GM23338 (cell line): ENCODE data around the gene SRCAP. TPM values are rescaled to one million over a fixed set of nuclear protein-coding genes. Genes with fewer than 3 reads are reported as not detected.

ENCODE experiments used
- ATAC-seq: fragments of 200-7000 bp; cut with Tn5 transposase; 3 replicates; pipeline ENCODE4 v1.9.1; 2020
- DNase-seq: peaks from one replicate; pipeline ENCODE4 v3.0.0-alpha.2; 2015; ENCODE audit warnings: low spot score
- H2AFZ ChIP-seq: fragments of 200-600 bp; sonication (generic); 2 replicates; pipeline ENCODE4 v1.8.0; 2016; ENCODE audit warnings: antibody characterized with exemption, mild to moderate bottlenecking, moderate library complexity
- H3F3A ChIP-seq: fragments of 200-600 bp; sonication (generic); replicated peaks from 2 replicates; pipeline ENCODE4 v1.8.0; 2017; ENCODE audit warnings: antibody characterized with exemption, mixed run types, low read depth
- H3K27ac ChIP-seq: fragments of 200-600 bp; sonication (generic); 2 replicates; pipeline ENCODE4 v1.6.1; 2016; ENCODE audit warnings: low read depth
- H3K27me3 ChIP-seq: fragments of 200-600 bp; sonication (generic); 2 replicates; pipeline ENCODE4 v1.8.0; 2016; ENCODE audit warnings: mild to moderate bottlenecking, mixed run types, moderate library complexity; ENCODE audit not compliant: insufficient read depth
- H3K36me3 ChIP-seq: fragments of 200-600 bp; sonication (generic); 2 replicates; pipeline ENCODE4 v1.8.0; 2016; ENCODE audit warnings: mild to moderate bottlenecking; ENCODE audit not compliant: insufficient read depth
- H3K4me1 ChIP-seq: fragments of 200-600 bp; sonication (generic); 2 replicates; pipeline ENCODE4 v1.8.0; 2016; ENCODE audit warnings: mild to moderate bottlenecking, moderate library complexity; ENCODE audit not compliant: insufficient read depth
- H3K4me2 ChIP-seq: fragments of 200-600 bp; sonication (generic); 2 replicates; pipeline ENCODE4 v1.7.1; 2017; ENCODE audit warnings: mixed run types
- H3K4me3 ChIP-seq: fragments of 200-600 bp; sonication (generic); 2 replicates; pipeline ENCODE4 v1.6.1; 2016; ENCODE audit warnings: mixed run types
- H3K79me2 ChIP-seq: fragments of 200-600 bp; sonication (generic); replicated peaks from 2 replicates; pipeline ENCODE4 v1.8.0; 2017; ENCODE audit warnings: mild to moderate bottlenecking; ENCODE audit not compliant: insufficient read depth
- H3K9me2 ChIP-seq: fragments of 200-600 bp; sonication (generic); 2 replicates; pipeline ENCODE4 v1.8.0; 2017; ENCODE audit not compliant: insufficient read depth
- H4K20me1 ChIP-seq: fragments of 200-600 bp; sonication (generic); replicated peaks from 2 replicates; pipeline ENCODE4 v1.8.0; 2017; ENCODE audit warnings: mild to moderate bottlenecking; ENCODE audit not compliant: insufficient read depth
- H3K27ac Mint-ChIP-seq: 2 replicates; pipeline ENCODE4 v1.8.0; 2020; ENCODE audit warnings: inconsistent platforms, mild to moderate bottlenecking, moderate library complexity, mixed read lengths
- H3K27me3 Mint-ChIP-seq: 3 replicates; pipeline ENCODE4 v1.8.0; 2022; ENCODE audit warnings: low read depth, mild to moderate bottlenecking, moderate library complexity, mixed read lengths, inconsistent platforms; ENCODE audit not compliant: insufficient read depth, poor library complexity
- H3K36me3 Mint-ChIP-seq: 3 replicates; pipeline ENCODE4 v1.8.0; 2021; ENCODE audit warnings: low read depth, mild to moderate bottlenecking, inconsistent platforms, moderate library complexity, mixed read lengths
- H3K4me1 Mint-ChIP-seq: 3 replicates; pipeline ENCODE4 v1.8.0; 2020; ENCODE audit warnings: mild to moderate bottlenecking, inconsistent platforms, mixed read lengths
- H3K4me3 Mint-ChIP-seq: 3 replicates; pipeline ENCODE4 v1.8.0; 2021; ENCODE audit warnings: moderate library complexity, mild to moderate bottlenecking, inconsistent platforms, mixed read lengths
- H3K9me3 Mint-ChIP-seq: 3 replicates; pipeline ENCODE4 v1.8.0; 2020; ENCODE audit warnings: moderate library complexity, mild to moderate bottlenecking, inconsistent platforms, mixed read lengths
- CREB1 ChIP-seq: fragments of 250-450 bp; sonication (Bioruptor Pico); IDR thresholded peaks from 2 replicates; pipeline ENCODE4 v1.5.0; 2020; ENCODE audit warnings: low read depth, mild to moderate bottlenecking, moderate library complexity
- ETS1 ChIP-seq: IDR thresholded peaks from 2 replicates; pipeline ENCODE4 v1.6.1; 2016; ENCODE audit warnings: antibody characterized with exemption
- EZH2 ChIP-seq: fragments of 200-600 bp; sonication (generic); IDR thresholded peaks from one replicate; pipeline ENCODE4 v1.8.0; 2017; ENCODE audit warnings: antibody characterized with exemption, mild to moderate bottlenecking, low read depth; ENCODE audit not compliant: unreplicated experiment
- NANOG ChIP-seq: IDR thresholded peaks from 2 replicates; pipeline ENCODE4 v1.6.1; 2016; ENCODE audit warnings: antibody characterized with exemption, borderline replicate concordance
- POLR2AphosphoS5 ChIP-seq: IDR thresholded peaks from 2 replicates; pipeline ENCODE4 v1.6.1; 2016; ENCODE audit warnings: antibody characterized with exemption, low read depth
- REST ChIP-seq: IDR thresholded peaks from one replicate; pipeline ENCODE4 v1.6.1; 2018; ENCODE audit warnings: antibody characterized with exemption; ENCODE audit not compliant: unreplicated experiment
- STAT1 ChIP-seq: IDR thresholded peaks from one replicate; pipeline ENCODE4 v1.6.1; 2016; ENCODE audit warnings: antibody characterized with exemption; ENCODE audit not compliant: unreplicated experiment
- ZNF331 ChIP-seq: fragments of 250-450 bp; sonication (Bioruptor Pico); IDR thresholded peaks from 2 replicates; pipeline ENCODE4 v1.5.0; 2020; ENCODE audit warnings: low read depth, mild to moderate bottlenecking, moderate library complexity
- ZNF462 ChIP-seq: fragments of 250-450 bp; sonication (Bioruptor Pico); IDR thresholded peaks from 2 replicates; pipeline ENCODE4 v1.5.0; 2020; ENCODE audit warnings: mild to moderate bottlenecking, moderate library complexity
- polyA plus RNA-seq: library from polyadenylated mRNA; unstranded; fragments of >200 nt; fragmentation: Nextera tagmentation; extraction: Ambion mirVana; gene quantifications from 2 replicates; pipeline ENCODE4 v1.2.1, GENCODE V29; 2016
- total RNA-seq: library from RNA; depleted of rRNA; stranded (reverse); fragments of >200 nt; shearing (Covaris generic); gene quantifications from 2 replicates; pipeline ENCODE4 v1.2.3, GENCODE V29; 2014

The SRCAP gene
- total and polyA plus RNA-seq, 2 experiments from 2014 or later = 15.3 to 38.4 TPM

- Histone ChIP-seq H3F3A (peaks cover 5% of the 10 kb centered on the region; the same call in 1 of the 2 replicates), H3K27me3 (no peaks in the 10 kb centered on the region), H3K4me3 (no peak overlapping the region), H3K9me2 (no peaks in the 10 kb centered on the region), H3K79me2 (peaks cover 5% of the 10 kb centered on the region; the same call in 1 of the 2 replicates), H4K20me1 (peaks cover 30% of the 10 kb centered on the region), H3K4me2 (no peak overlapping the region), H3K4me1 (no peaks in the 10 kb centered on the region), H3K36me3 (peaks cover 78% of the 10 kb centered on the region), H2AFZ (no peak overlapping the region), H3K27ac (no peak overlapping the region)
- peaks cover 94% of the 10 kb centered on the region for H3K36me3 Mint-ChIP-seq
- no peaks in the 10 kb centered on the region for H3K4me1 Mint-ChIP-seq
- TF ChIP-seq STAT1 (no peak), EZH2 (no peak), ETS1 (no peak), ZNF331 (CRISPR knock-in tag) (no peak), REST (no peak), CREB1 (no peak), NANOG (no peak), POLR2AphosphoS5 (no peak), ZNF462 (CRISPR knock-in tag) (no peak)
- ATAC-seq = no peak
- H3K27ac Mint-ChIP-seq = no peak overlapping the region
- H3K27me3 Mint-ChIP-seq = no peaks in the 10 kb centered on the region
- no peaks in the 10 kb centered on the region; the same call in 2 of the 3 replicates for H3K9me3 Mint-ChIP-seq
- H3K4me3 Mint-ChIP-seq = no peak overlapping the region
- DNase-seq = no peak
Measured at GRCh38 chr16:30711712-30712111, 12.7 kb downstream of the SRCAP start.
